ENCODE data around the gene DDN. TPM values are rescaled to one million over a fixed set of nuclear protein-coding genes. Genes with fewer than 3 reads are reported as not detected.

DDN gene
- under 0.01 TPM in 2 replicates for total RNA-seq

GRCh38 chr12:48999371-49000131 is at the start of gene DDN:
TSS of gene DDN (minus strand) at chr12:48999375. CDS start at chr12:48999287, 88 bp downstream.

GRCh38 chr12:49018261-49019119 is 19.3 kb upstream of the DDN start, which contains the start of gene PRKAG1:
TSS of gene PRKAG1 (minus strand) at chr12:49018776. CDS start at chr12:49018740, 36 bp downstream.

DNA sequence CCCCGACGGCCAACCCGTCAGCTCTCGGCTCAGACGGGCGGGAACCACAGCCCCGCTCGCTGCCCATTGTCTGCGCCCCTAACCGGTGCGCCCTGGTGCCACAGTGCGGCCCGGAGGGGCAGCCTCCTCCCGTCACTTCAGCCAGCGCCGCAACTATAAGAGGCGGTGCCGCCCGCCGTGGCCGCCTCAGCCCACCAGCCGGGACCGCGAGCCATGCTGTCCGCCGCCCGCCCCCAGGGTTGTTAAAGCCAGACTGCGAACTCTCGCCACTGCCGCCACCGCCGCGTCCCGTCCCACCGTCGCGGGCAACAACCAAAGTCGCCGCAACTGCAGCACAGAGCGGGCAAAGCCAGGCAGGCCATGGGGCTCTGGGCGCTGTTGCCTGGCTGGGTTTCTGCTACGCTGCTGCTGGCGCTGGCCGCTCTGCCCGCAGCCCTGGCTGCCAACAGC is 20.9 kb downstream of the DDN start, which contains the start of gene WNT1:
WNT1 (plus strand) TSS at position 32 of the 450 bp plus-strand sequence; CDS start at position 361, 329 bp downstream.

DNA sequence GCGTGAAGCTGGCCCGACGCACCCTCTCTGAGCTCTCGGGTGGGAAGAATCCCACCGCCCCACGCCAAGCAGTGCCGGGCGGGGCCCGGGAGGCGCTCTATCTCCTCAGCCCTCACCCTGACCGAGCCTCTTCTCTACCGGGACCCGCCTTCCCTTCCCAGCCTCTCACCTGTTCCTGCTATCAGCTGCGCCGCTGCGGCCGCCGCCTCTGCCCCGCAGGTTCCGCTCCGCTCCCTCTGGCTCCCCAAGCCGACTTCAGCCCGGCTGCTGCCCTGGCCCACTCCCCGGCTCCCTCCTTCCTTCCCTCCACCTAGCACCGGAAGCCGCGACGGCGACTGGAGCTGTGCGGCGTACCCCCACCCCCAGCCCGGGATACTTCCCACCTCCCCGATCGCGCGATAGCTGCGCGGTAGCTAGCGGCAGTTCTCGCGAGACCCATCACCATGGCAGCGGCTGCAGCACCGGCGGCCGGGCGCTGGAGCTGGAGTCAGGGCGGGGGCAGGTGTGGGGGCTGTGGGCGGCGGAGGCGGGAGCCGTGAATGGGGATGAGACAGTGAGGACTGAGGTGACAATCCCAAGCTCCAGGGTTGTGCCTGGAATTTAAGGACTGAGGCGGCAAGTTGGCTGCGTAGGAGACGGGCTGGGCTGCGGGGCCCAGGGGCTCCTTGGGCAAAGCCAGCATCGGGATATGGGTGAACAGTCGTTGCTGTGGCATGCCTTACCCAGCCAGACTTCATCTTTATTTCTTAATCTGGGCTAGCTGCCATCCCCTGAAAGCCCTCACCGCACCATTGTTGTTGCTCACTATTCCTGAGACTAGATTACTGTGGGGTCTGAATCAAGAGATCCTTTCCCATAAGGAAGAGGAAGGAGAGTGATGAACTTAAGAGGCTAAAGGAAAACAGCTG is 41.8 kb downstream of the DDN start, which contains the start of gene ARF3:
ARF3 (minus strand) TSS at position 347 of the 908 bp plus-strand sequence. CDS start 16,392 bp downstream, outside the sequence.

Small RNAs within 50 kb of the gene (small RNA-seq; reads per million reads assigned to genes)
- gene RNU6-940P: not detected

Other genes starting within 250 kb of the DDN start
- gene ADCY6, start 210.3 kb downstream of the DDN start, total RNA-seq: 17.2 and 19.8 TPM in 2 replicates
- 11.3 and 14.0 TPM in 2 replicates for gene CACNB3, start 180.9 kb downstream of the DDN start, total RNA-seq
- 51.8 and 73.1 TPM in 2 replicates for gene DDX23, start 147.2 kb downstream of the DDN start, total RNA-seq
- gene RND1, start 133.5 kb downstream of the DDN start, total RNA-seq: under 0.01 TPM in 2 replicates
- gene FKBP11, start 73.9 kb downstream of the DDN start, total RNA-seq: 23.5 and 36.0 TPM in 2 replicates
- gene ARF3, start 41.9 kb downstream of the DDN start, total RNA-seq: 40.4 and 51.6 TPM in 2 replicates
- gene WNT10B, start 27.6 kb downstream of the DDN start, total RNA-seq: 0.20 TPM in 1 of 2 replicates, not detected in the other
- not detected in 2 replicates for gene WNT1, start 21.1 kb downstream of the DDN start, total RNA-seq
- 68.4 and 69.8 TPM in 2 replicates for gene PRKAG1, start 19.4 kb upstream of the DDN start, total RNA-seq
- gene KMT2D, start 61.4 kb upstream of the DDN start, total RNA-seq: 23.1 and 32.1 TPM in 2 replicates
- 0.37 and 0.39 TPM in 2 replicates for gene RHEBL1, start 70.6 kb upstream of the DDN start, total RNA-seq
- gene DHH, start 95.4 kb upstream of the DDN start, total RNA-seq: under 0.01 TPM in 1 of 2 replicates, not detected in the other
- gene LMBR1L, start 111.5 kb upstream of the DDN start, total RNA-seq: 41.8 and 43.7 TPM in 2 replicates
- gene TUBA1B, start 132.0 kb upstream of the DDN start, total RNA-seq: 2,784 and 3,087 TPM in 2 replicates
- 513 and 543 TPM in 2 replicates for gene TUBA1A, start 189.7 kb upstream of the DDN start, total RNA-seq